Pancreas (tissue), 10 donors: ENCODE results near the gene CCDC85B. TPM values are rescaled to one million over a fixed set of nuclear protein-coding genes. Genes with fewer than 3 reads are reported as not detected.
A peak's percentile ranks its signal among the peaks of the same experiment; 100 is the strongest.
"Not testable (repeated sequence)": the region's sequence is repeated elsewhere in the genome, so short reads cannot be mapped to it uniquely, and the experiment has no call there.

ENCODE experiments used
- ATAC-seq, 4 donors: fragments of 200-7000 bp; cut with Tn5 transposase; one replicate each; pipeline versions ENCODE4 v1.8.0 to v1.9.1; 2020; ENCODE audit warnings: mild to moderate bottlenecking in 4 of 4, moderate library complexity in 4 of 4
- DNase-seq, 6 donors: peaks; one replicate each; pipeline ENCODE4 v3.0.0-alpha.2; 2020
- FAIRE-seq: peaks from 2 replicates; lab custom pipeline; 2012; peaks lifted over from hg19 to GRCh38; lab: Jason Lieb, UNC
- H3K27ac ChIP-seq, 4 donors: fragments of 200-600 bp; sonication (generic); 1 replicate in 3 of 4; 2 replicates in 1 of 4; pipeline versions ENCODE4 v1.5.0 to v1.8.0; 2020
- H3K27me3 ChIP-seq, 4 donors: fragments of 200-600 bp; one replicate each; pipeline ENCODE4 v1.8.0; 2021
- H3K36me3 ChIP-seq, 3 donors: fragments of 200-600 bp; sonication (generic) in 1 of 3; one replicate each; pipeline versions ENCODE4 v1.5.0 to v1.8.0; 2020 to 2021
- H3K4me1 ChIP-seq, 3 donors: fragments of 200-600 bp; one replicate each; pipeline ENCODE4 v1.8.0; 2021
- H3K4me3 ChIP-seq, 4 donors: fragments of 200-600 bp; sonication (generic) in 2 of 4; one replicate each; pipeline versions ENCODE4 v1.5.0 to v1.8.0; 2020 to 2021
- H3K9me3 ChIP-seq, 4 donors: fragments of 200-600 bp; one replicate each; pipeline ENCODE4 v1.8.0; 2021
- WGBS, 2 donors: extraction: QIAGEN DNeasy Blood & Tissue Kit; methylation state at CpG; one replicate each; pipeline ENCODE4 v1.1.7; 2013; 5-methylcytosine and 5-hydroxymethylcytosine counted together
- intact Hi-C, 3 donors: fragments of 100-400 bp; cut with DNase I; formaldehyde crosslinking; loops; one replicate each; pipeline versions ENCODE4 v1.11.1 to v1.14.2; 2022
- polyA plus RNA-seq, 2 donors: library from polyadenylated mRNA; stranded (reverse); fragments of 200-250 nt; gene quantifications; one replicate each; pipeline ENCODE4 v1.2.3, GENCODE V29; 2013
- total RNA-seq, 6 donors: library from RNA; stranded (reverse); fragmentation: NEBNext Ultra II Directional in 4 of 6; extraction: Animal tissue kit (Norgen Biotek cat#: 25700) in 4 of 6; gene quantifications; one replicate each; pipeline versions ENCODE4 v1.2.1 to v1.2.4, GENCODE V29; 2021 to 2023
- TF ChIP-seq, protein P1 (sequence below), 4 donors: fragments of 200-600 bp; sonication (generic) in 3 of 4; IDR thresholded peaks; one replicate each; pipeline versions ENCODE4 v1.5.0 to v1.8.0; 2021; ENCODE audit warnings: antibody characterized with exemption in 4 of 4
- donor health status: healthy with polysubstance abuse.
- donor health status: DM: no; HTN: no; CAD: no; lungs with moderate emphysema.
- donor health status: DM: no; HTN: no; CAD: no.
- donor health status: control.
- donor health status: control.
- donor health status: Bipolar disorder and iron deficiency.
- donor health status: DM: yes; HTN: yes; CAD: no.
- donor health status: DM: no; HTN: no; CAD: no.
- donor health status: DM: no; HTN: no; CAD: no.
- donor health status: DM: yes; HTN: yes; CAD: no.

The CCDC85B gene
- total and polyA plus RNA-seq, 8 donors = 7.7 to 22.4 (median 11.3) TPM

DNA sequence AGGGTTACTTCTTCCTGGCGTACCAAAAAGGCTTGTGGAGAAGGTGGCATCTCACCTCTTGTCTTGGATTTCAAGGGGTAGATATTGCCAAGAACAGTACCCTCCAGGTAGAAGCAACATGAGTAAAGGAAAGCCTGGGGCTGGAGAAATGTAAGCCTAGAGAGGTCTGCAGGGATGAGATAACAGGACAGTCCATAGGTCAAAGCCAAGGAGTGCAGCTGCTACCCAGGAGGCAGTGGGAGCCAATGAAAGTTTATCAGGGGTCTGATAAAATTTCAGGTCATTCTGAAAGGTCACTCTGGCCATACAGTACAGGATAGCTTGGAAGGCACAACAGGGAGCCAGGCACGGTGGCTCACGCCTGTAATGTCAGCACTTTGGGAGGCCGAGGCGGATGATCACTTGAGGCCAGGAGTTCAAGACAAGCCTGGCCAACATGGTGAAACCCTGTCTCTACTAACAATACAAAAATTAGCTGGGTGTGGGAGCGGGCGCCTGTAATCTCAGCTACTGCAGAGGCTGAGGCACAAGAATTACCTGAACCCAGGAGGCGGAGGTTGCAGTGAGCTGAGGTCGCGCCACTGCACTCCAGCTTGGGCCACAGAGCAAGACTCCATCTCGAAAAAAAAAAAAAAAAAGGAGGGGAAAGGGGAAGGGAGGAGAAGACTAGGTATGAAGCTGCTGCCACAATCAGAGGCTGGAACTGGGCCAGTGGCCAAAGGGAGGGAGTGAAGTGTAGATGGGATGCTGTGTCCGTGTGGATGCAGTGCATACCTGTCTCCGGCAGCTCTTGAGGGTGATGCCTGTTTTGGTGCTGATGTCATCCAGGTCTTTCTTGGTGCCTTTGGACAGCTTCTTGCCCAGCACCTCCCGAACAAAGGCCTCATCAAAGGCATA lies 3.4 kb upstream of the CCDC85B start:
- peaks cover 7 to 29% (median 11%) of the 10 kb centered on the region in 3 donors for H3K4me1 ChIP-seq
- H3K27ac ChIP-seq = peak overlapping the region in 2 of 4 donors; percentile 91 to 93
- FAIRE-seq (no peak), ATAC-seq (no peak), DNase-seq (peak in 2 of 6 donors; percentile 63 to 65)
- H3K36me3 ChIP-seq = peaks cover 0 to 4% (median 0%) of the 10 kb centered on the region in 3 donors
- no peaks in the 10 kb centered on the region for H3K9me3 ChIP-seq
- WGBS, 2 donors = 76 to 88% methylated on average over 14 of the region's 14 CpGs
- H3K4me3 ChIP-seq = peak overlapping the region in 2 of 4 donors; percentile 66 to 82
- TF ChIP-seq, protein P1, sequence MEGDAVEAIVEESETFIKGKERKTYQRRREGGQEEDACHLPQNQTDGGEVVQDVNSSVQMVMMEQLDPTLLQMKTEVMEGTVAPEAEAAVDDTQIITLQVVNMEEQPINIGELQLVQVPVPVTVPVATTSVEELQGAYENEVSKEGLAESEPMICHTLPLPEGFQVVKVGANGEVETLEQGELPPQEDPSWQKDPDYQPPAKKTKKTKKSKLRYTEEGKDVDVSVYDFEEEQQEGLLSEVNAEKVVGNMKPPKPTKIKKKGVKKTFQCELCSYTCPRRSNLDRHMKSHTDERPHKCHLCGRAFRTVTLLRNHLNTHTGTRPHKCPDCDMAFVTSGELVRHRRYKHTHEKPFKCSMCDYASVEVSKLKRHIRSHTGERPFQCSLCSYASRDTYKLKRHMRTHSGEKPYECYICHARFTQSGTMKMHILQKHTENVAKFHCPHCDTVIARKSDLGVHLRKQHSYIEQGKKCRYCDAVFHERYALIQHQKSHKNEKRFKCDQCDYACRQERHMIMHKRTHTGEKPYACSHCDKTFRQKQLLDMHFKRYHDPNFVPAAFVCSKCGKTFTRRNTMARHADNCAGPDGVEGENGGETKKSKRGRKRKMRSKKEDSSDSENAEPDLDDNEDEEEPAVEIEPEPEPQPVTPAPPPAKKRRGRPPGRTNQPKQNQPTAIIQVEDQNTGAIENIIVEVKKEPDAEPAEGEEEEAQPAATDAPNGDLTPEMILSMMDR (IDR thresholded peaks at IDR 0.05) = no peak
- intact Hi-C loops = loop anchor here in 1 of 3 donors (5.0 kb wide), 2 partner anchors 100 to 175 kb away; partner anchors contain the start of gene KAT5
- H3K27me3 ChIP-seq = no peaks in the 10 kb centered on the region

DNA sequence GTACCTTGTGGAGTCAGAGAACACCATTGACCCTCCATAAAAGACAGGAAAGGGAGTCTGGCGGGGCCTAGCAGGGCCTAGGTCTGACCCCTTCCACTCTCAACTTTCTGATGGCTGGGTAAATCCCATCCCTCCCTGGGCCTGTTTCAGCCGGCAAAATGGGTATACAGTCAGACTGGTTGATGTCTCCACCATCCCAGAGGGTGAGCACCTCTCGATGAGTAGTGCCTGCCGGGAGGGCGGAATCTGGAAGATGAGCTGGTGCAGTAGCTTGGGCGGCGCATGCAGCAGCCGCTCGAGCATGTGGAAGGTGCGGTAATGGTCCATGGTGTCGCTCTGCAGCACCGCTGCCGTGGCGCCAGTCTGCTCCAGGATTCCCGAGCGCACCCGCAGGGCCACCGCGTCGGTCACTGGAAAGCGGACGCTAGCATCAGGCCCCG lies 2.7 kb upstream of the CCDC85B start:
- ATAC-seq (peak in 2 of 4 donors; percentile 0), FAIRE-seq (no peak), DNase-seq (no peak)
- H3K9me3 ChIP-seq = no peaks in the 10 kb centered on the region
- peaks cover 0 to 4% (median 0%) of the 10 kb centered on the region in 3 donors for H3K36me3 ChIP-seq
- no peaks in the 10 kb centered on the region for H3K27me3 ChIP-seq
- H3K4me3 ChIP-seq = peak overlapping the region; percentile 65 to 82 (median 66)
- peaks cover 7 to 31% (median 11%) of the 10 kb centered on the region in 3 donors for H3K4me1 ChIP-seq
- TF ChIP-seq, protein P1 (IDR thresholded peaks at IDR 0.05) = no peak
- H3K27ac ChIP-seq = peak overlapping the region; percentile 63 to 93 (median 86)
- WGBS, 2 donors = 4 to 7% methylated on average over 23 of the region's 23 CpGs
- intact Hi-C loops = loop anchor here in 1 of 3 donors (5.0 kb wide), 2 partner anchors 100 to 175 kb away; partner anchors contain the start of gene KAT5

DNA sequence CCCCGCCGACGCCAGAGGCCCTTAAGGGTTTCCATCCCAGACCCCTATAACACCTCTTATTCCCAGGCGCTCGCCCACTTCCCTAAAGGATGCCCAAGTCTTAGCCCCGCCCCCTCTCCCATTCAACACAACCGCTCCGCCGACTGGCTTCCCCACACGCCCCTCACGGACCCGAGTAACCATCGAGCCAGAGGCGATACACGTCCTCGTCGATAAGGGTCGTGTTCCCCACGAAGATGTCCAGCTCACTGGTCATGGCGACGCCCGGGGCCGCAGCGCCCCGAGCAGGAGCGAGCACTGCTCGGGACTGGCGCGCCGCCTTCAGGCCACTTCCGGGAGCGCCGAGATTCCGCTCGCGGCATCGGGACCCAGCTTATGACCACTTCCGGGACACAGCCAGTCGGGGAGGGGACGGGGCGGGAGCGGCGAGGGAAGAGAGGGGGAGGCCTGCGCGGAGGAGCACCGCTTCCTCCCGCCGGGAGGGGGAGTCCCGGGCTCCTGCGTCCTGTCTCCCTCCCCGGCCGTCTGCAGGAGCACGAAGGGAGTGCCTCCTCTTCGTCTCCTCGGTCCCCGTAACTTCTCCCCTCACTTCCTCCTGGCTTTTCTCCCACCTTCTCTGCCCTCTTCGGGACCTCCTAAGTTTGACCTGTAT lies 2.2 kb upstream of the CCDC85B start, which contains the start of gene FIBP:
TSS of gene FIBP (minus strand) at position 309 of the 652 bp plus-strand sequence. CDS start at position 256, 53 bp downstream.
- DNase-seq (peak; percentile 97 to 99 (median 98)), FAIRE-seq (no peak), ATAC-seq (peak; percentile 84 to 89 (median 85))
- Histone ChIP-seq H3K27me3 (no peaks in the 10 kb centered on the region), H3K9me3 (no peaks in the 10 kb centered on the region), H3K36me3 (peaks cover 0 to 4% (median 0%) of the 10 kb centered on the region in 3 donors), H3K4me1 (peaks cover 7 to 31% (median 11%) of the 10 kb centered on the region in 3 donors), H3K27ac (peak within 1 kb of the TSS; percentile 63 to 93 (median 86)), H3K4me3 (peak within 1 kb of the TSS; percentile 65 to 82 (median 66))
- TF ChIP-seq, protein P1 (IDR thresholded peaks at IDR 0.05) = peak; percentile 75 to 90 (median 90)
- intact Hi-C loops = loop anchor here in 1 of 3 donors (5.0 kb wide), 2 partner anchors 99 to 176 kb away; partner anchors contain the start of gene KAT5
- 0% methylated on average over 40 to 57 of the region's 57 CpGs for WGBS, 2 donors

DNA sequence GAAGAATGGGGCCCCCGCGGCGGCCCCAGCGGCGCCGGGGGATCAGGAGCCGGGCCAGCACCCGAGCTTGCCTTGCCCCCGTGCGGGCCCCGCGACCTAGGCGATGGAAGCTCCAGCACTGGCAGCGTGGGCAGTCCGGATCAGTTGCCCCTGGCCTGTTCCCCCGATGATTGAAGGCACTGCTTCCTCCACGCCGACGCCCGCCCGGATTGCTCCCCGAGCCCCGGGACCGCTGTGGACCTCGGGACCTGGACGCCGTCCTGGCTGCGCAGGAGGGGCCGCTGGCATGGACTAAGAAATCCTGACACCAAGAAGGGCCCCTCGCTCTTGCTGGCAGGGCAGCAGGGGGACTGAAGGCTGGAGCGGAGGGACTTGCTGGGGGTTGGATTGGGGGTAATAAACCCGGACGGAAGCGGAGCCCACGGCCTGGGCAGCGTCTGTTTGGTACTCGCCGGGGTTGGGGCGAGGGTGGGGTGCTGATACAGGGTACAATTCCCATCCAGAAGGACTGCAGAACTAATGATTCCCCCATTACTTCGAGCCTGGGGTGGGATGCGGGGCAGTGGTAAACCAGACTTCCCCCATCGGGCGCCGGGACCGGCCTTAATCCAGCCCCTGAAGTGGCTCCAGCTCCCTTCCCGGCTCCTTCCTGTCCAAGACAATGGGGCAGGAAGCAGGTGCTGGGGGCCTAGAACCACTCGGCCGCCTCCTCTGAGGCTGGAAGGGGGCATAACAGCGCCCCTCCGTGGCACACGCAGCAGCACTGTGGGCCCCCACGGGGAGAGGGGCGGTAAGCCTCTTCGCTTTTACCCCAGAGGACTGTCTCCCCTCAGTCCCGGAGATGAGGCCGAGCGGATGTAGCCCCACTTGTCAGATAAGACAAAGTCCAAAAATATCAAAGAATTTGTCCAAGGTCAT lies 1.0 kb downstream of the CCDC85B start:
- TF ChIP-seq, protein P1 (IDR thresholded peaks at IDR 0.05) = no peak
- H3K4me3 ChIP-seq = peak overlapping the region; percentile 41 to 71 (median 58)
- FAIRE-seq = no peak
- no peaks in the 10 kb centered on the region for H3K36me3 ChIP-seq
- H3K4me1 ChIP-seq = peaks cover 7 to 31% (median 11%) of the 10 kb centered on the region in 3 donors
- DNase-seq = peak in 1 of 6 donors; percentile 81
- intact Hi-C loops = no loop called here
- no peaks in the 10 kb centered on the region for H3K27me3 ChIP-seq
- no peaks in the 10 kb centered on the region for H3K9me3 ChIP-seq
- 21 to 25% methylated on average over 54 to 57 of the region's 57 CpGs for WGBS, 2 donors
- ATAC-seq = no peak
- peak overlapping the region; percentile 76 to 93 (median 88) for H3K27ac ChIP-seq

DNA sequence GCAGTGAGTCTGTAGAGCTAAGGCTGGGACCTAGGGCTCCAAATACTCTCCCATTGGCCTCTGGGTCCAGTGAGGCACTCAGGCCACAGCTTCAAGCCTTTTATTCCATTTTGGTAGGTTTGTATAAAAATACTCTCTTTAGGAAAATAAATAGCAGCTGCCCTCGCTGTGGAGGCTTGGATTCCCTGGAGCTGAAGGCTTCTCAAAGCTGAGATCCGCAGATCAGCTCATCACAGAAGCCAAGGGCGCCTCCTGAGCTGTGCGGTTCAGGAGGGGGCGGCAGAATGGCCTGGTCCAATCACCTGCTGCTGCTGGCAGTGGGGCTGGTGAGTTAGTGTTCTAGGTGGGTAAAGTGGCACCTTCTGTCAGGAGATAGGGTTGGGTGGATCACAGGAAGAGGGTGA lies 1.7 kb downstream of the CCDC85B start:
- H3K27me3 ChIP-seq, H3K36me3 ChIP-seq, H3K9me3 ChIP-seq, ATAC-seq, intact Hi-C loops, FAIRE-seq: not testable (repeated sequence)
- Histone ChIP-seq H3K4me3 (peak overlapping the region in 1 of 4 donors; percentile 71), H3K4me1 (peaks cover 7 to 31% (median 11%) of the 10 kb centered on the region in 3 donors), H3K27ac (peak overlapping the region in 1 of 4 donors; percentile 93)
- 82 to 95% methylated on average over 5 of the region's 5 CpGs for WGBS, 2 donors
- peak in 1 of 6 donors; percentile 32 for DNase-seq
